Left lobe of liver (tissue), 2 donors: ENCODE measurements around the gene KIF4A. TPM values are rescaled to one million over a fixed set of nuclear protein-coding genes. Genes with fewer than 3 reads are reported as not detected.
A peak's percentile ranks its signal among the peaks of the same experiment; 100 is the strongest.

ENCODE experiments used
- ATAC-seq: fragments of 200-7000 bp; cut with Tn5 transposase; one replicate; pipeline ENCODE4 v1.9.1; 2020; ENCODE audit warnings: mild to moderate bottlenecking, moderate library complexity
- DNase-seq: peaks from one replicate; pipeline ENCODE4 v3.0.0-alpha.2; 2020; ENCODE audit warnings: low spot score
- total RNA-seq: library from RNA; stranded (reverse); gene quantifications from one replicate; pipeline ENCODE4 v1.2.1, GENCODE V29; 2021
- donor health status: DM: no; HTN: no; CAD: no; lungs with moderate emphysema.
- donor health status: DM: no; HTN: yes; CAD: no.

Gene KIF4A
- total RNA-seq, 1 donor from 2014 or later = 0.15 TPM

DNA sequence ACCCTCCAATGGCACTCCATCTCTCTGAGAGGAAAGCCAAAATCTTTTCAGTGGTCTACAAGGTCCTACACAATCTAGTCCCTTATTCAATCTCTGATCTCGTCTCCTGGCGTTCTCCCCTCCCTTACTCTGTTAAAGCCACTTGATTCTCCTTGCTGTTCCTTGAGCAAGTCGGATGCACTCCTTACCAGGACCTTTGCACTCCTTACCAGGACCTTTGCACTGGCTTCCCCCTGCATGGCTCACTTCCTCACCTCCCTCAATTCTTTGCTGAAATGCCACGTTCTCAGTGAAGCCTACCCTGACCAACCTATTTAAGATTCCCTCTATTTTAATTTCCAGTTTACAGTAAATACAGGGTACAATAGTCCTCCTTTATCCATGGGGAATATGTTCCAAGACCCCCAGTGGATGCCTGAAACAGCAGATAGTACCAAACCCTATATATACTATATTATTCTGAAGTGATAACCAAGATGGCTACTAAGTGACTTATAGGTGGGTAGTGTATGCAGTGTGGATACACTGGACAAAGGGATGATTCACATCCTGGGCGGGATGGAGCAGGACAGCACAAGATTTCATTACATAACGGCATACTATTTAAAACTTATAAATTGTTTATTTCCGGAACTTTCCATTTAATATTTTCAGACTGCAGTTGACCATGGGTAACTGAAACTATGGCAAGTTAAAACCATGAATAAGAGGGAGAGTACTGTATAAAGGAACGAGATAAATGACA, 148.2 kb downstream of the KIF4A start:
- no peak for ATAC-seq
- DNase-seq = no peak

DNA sequence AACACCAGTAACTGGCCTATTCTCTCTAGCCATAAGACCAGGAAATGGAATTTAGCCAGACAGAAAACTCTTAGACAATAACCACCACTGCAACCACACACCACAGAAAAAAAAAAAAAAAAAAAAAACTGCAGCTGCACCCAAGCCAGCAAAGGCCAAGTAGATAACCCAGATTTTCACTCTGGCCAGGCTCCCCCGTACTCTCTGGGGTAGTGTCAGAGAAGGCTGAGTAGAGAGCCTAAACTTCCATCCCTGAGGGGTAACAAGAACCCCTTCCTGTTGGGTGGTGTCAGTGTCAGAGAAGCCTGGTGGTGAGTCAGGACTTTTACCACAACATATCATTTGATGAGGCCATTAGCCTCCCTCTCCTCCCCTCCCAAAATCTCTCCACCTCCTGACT, 149.1 kb downstream of the KIF4A start:
- ATAC-seq = no peak
- no peak for DNase-seq

DNA sequence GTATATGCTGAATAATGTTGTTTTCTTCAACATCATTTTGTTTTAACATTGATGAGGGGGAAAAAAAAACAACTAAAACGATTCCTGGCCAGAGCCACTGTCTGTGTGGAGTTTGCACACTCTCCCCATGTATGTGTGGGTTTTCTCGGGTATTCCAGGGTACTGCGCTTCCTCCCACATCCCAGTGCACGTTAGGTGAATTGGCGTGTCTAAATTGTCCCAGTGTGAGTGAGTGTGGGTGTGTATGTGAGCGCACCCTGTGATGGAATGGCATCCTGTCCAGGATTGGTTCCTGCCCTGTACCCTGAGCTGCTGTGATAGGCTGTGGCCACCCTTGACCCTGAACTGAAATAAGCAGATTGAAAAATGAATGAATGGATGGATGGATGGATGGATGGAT, 152.3 kb downstream of the KIF4A start:
- DNase-seq (no peak), ATAC-seq (no peak)

DNA sequence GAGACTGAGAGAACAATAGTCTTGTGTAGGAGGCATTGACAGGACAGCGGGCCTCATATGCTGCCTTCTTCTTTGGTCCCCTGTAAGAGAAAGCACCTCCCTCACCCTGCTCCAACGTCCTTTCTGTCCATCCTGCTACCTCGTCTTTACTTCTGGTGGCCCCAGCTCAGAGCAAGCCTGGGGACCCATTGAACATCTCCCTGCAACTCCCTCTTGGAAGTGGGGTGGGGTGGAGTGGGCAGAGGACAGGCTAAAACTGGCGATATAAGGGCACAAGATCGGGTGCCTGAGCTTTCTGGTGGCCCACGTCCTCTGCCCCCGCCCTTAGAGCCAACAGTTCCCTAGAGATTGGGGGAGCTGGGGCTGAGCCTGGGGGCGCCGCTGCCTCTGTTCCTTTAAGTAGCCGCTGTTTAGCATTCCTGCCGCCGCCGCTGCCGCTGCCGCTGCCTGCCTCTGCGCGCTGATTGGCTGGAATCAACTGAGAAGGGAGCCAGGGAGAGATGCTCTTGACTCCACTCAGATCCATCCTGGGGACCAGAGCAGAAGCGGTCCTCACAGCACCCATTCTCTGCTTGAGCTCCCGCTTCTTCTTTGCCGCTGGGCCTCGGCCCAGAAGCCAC, 154.5 kb downstream of the KIF4A start, which contains the start of gene DLG3:
DLG3 (plus strand) TSS at position 510 of the 620 bp plus-strand sequence. CDS start 367 bp downstream, outside the sequence.
- ATAC-seq (no peak), DNase-seq (no peak)

DNA sequence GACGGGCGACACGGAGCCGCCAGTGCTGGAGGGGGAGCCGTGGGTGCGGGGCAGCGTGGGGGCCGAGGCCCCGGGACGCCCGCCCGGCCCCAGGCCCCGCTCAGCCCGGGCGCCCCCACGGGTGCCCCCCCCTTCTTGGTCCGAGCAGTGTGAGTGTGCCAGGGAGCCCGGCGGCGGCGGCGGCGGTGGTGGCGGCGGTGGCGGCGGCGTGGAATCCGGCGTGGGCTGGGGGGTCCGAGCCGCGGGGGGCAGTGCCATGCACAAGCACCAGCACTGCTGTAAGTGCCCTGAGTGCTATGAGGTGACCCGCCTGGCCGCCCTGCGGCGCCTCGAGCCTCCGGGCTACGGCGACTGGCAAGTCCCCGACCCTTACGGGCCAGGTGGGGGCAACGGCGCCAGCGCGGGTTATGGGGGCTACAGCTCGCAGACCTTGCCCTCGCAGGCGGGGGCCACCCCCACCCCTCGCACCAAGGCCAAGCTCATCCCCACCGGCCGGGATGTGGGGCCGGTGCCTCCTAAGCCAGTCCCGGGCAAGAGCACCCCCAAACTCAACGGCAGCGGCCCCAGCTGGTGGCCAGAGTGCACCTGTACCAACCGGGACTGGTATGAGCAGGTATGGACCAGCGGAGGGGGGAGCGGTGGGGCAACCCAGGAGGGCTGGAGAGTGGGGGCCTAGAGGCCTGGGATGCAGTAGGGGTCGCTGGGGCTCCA, 155.2 kb downstream of the KIF4A start:
- no peak for DNase-seq

DNA sequence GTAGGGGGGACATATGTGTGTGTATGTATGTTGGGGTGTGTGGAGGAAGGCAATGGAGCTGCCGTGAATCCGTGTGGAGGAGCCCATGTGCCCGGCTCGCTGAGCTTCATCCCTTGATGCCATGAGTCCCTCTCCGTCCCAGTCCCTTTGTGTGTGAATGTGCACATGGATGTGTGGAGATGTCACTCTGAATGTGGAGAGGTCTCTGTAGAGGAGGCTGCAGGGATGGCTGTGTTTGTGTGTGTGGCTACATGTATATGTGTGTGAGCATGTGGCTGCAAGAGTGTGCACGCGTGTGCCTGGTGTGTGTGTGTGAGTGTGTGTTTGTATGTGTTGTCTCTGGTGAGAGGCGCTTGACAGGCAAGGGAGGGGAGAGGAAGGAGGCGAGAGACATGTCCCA, 156.0 kb downstream of the KIF4A start:
- ATAC-seq = no peak
- DNase-seq = no peak

More for the DNA sequence above, 155.2 kb downstream of the KIF4A start:
- ATAC-seq = no peak

DNA sequence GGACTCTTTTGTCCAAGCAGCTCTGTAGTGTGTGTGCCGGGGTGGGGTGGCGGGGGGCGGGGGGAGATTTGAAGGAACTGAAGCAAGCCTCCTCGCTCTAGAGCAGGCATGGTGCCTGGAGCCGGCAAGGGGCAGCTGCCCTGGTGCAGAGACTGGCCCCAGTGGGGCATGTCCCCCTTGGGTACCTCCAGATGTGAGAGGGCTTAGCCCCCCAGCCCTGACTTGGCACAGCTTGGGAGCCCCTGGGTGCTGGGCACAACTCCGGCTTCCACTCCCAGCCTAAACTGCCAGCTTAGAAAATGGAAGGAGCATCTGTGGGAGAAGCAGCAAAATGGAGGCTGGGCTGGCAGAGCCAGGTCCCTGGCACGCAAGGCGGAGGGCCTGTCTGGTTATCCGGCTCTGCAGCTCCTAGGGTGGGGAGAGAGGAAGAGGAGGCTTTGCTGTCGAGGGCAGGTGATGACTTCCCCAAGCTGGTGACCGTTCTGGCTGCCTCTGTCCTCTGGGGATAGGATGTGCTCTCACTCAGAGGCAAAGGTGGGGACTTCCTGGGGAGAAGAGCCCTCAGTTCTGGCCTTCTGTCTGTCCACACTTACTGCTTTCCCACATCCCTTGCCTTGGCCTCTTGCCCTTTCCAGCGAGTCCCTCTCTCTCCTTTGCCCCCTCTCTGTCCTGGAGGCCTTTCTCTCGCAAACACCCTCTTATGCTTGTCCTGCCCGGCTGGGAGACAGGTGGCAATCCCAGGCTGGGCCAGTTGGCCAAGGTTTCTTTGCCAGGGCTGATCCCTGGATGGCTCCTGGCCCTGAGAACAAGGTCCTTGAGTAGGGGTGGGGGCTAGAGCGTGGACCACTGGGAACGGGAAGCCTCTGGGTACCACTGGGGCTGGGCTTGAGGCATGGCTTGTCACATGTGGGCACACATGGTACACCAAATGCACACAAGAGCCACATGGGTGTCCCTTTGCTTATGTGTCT, 156.8 kb downstream of the KIF4A start:
- DNase-seq (no peak), ATAC-seq (no peak)

DNA sequence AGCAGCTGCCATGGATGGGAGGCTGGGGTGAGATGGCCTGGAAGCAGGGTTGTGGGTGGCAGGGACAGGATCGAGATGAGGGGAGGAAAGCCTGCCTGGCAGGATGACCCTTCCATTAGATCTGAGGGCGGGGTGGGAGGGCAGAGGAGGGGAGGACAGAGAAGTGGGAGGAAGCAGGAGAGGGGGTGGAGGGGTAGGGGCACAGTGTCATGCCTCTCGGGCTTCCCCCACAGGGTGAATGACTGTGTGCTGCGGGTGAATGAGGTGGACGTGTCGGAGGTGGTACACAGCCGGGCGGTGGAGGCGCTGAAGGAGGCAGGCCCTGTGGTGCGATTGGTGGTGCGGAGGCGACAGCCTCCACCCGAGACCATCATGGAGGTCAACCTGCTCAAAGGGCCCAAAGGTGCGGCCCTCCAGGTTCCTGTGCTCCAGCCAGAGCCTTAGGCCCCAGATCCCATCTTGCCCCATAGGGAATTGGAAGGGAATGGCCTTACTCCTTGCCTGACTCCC, 159.6 kb downstream of the KIF4A start:
- ATAC-seq = no peak
- no peak for DNase-seq

DNA sequence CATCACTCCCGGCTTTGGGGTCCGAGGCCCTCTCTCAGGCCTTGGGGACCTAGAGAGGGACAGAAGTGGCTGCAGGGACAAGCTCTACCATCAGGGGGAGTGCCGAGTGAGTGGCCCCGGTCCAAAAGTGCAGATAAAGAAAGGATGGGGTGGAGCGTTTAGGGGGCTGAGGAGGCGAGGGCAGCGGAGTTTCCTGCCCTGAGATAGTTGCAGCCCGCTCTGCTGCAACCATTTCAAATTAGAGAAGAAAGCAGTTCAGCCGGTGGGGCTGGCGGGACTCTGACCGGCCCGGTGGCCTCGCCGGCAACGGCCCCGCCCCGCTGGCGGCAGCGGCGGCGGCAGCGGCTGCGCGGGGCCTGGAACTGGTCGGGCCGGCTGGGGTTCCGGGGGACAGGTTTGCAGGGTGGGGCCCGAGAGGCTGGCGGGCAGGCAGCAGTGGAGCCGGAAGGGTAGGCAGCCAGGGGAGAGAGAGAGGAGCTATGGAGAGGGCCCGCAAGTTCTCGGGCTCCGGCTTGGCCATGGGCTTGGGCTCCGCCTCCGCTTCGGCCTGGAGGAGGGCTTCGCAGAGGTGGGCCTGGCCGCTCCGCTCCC, 162.3 kb downstream of the KIF4A start:
- DNase-seq = no peak
- ATAC-seq = peak; percentile 81

DNA sequence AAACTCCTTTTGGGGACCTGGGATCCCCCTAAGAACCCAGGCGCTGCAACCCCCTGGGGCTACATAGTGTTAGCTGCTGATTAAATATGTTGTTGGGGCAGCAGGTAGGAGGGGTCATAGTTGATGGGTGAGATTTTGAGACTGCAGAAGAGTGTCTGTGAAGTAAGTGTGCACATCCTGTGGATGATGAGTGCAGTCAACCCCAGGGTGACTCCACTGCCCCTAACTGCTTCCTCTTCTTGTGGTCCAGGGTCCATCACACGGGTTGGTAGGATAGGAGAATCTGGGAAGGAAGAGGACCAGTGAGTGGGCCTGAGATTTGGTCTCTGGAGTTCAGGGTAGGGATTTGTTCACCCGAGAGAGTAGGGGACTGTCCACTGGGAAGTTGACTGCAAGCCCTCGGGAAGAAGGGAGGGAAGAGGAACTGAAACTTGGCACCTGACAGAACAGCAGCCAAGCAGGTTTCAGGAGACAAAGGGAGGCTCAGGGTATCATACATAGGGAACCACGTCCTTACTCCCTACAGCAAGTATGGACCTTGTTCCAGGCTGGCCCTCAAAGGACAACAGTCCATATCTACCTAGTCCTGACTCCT, 163.2 kb downstream of the KIF4A start:
- ATAC-seq = no peak

DNA sequence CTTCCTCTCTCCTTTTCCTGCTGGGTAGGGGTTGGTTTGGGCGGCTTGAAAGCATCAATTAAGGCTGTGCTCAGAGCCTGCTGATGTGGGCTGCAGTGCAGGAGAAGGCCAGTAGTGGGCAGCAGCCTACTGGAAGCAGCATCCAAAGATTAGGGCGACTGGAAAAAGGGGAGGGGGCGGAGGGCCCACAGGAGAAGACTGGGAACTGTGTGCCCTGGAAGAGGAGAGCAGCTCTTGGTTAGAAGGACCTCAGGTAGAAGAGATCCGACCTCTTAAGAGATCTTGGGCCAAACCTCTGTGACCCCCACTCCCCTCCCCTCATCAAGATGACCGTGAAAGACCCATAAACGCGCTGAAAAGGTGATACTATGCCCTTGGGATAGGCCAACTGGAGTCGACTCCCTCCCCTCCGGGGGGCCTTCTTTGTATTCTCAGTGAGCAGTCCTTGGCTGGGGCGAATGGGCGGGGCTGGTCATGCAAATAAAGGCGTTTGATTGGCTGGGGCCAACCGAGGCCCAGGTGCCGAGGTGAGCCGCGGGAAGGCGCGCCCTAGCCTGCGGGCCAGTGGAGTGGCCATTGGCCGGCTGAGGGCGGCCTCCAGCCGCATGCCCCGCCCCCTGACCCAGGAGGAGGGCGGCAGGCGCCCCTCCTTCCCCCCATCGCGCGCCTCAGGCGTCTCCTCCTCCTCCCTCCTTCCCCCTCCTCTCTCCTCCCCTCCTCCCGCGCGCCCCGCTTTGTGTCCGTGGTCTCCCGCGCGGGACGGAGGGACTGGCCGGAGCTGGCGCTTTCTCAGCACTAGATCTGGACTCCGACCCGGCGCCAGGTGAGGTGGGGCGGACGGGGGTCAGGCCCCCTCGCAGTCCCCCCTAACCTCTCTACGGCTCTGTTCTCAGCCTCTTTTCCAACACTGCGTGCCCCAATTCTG, 164.8 kb downstream of the KIF4A start:
- DNase-seq (peak; percentile 49), ATAC-seq (peak; percentile 66)

More for the DNA sequence above, 163.2 kb downstream of the KIF4A start:
- DNase-seq = no peak

DNA sequence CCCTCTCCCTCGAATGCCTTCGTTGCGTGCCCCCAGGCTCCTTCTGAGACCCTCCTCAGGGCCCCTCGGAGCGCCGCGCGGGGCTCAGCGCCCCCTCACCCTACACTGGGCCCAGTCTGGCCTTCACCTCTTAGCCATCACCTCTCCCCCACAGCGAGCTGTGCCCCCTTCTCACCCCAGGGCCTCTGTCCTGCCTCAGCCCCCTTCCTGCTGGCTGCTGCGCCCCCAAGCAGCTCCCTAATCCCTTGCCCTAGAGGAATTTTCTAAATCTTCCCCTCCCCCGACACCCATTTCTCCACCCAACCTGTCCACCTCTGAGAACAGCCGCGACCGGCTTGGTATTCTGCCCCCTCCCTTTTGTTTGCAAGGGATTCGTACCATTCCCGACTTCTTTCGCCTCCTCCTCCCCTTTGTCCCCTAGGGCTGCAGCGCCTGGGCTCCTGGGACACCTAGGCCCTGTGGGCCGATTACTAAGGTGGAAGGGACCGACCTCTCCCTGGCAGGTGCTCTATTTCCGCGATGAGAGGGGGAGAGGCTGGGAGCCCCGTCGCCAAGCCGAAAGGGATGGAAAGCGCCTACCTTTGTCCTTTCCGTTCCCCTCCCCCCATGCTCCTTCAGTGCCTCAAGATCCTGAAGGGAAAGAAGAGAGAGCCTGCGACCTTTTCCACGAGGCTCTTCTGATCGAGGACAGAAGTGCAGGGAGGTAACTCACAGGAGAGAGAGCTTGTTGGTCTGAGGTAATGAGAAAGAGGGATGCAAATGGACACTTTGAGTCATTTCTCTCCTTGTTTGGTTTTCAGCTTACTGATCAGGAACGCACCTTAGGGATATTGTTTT, 165.7 kb downstream of the KIF4A start:
- ATAC-seq (no peak), DNase-seq (no peak)

DNA sequence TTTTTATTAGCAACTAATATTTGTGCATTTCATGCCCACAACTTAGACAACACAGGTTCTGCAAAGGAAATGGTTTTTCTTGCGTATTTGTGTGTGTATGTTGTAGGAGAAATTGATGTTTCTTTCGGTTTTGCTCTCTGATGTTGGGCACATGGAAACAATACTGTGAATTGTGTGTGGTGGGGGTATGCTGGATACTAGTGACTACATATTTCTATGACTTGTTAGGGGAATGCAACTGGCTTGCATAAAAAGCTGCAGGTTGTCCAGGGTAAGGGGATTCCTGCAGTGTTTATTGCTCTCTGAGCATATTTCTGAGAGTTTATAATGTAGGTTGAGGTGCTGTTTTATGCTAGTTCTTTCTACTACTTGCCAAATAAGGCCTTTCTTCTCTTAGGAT, 166.4 kb downstream of the KIF4A start:
- no peak for DNase-seq
- ATAC-seq = no peak

DNA sequence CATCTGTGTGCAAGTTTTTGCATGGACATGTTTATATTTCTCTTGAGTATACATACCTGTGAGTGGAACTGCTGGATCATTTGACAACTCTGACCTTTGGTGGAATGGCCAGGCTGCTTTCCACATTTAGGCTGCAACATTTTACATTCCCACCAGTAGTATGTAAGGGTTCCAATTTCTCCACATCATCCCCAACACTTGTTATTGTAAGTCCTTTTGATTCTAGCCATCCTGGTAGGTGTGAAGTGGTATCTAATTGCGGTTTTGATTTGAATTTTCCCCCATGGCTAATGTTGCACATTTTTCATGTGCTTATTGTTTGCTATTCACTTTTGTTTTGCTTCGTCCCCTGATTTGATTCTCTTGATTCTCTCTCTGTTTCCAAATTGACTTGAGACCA, 171.1 kb downstream of the KIF4A start:
- ATAC-seq (no peak), DNase-seq (no peak)

DNA sequence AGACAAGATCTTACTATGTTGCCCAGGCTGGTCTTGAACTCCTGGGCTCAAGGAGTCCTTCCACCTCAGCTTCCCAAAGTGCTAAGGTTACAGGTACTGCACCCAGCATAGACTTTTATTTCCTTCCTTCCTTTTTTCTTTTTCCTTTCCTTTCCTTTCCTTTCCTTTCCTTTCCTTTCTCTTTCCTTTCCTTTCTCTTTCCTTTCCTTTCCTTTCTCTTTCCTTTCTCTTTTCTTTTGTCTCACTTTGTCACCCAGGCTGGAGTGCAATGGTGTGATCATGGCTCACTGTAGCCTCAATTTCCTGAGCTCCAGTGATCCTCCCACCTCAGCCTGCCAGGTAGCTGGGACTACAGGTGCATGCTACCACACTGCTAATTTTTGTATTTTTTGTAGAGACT, 174.1 kb downstream of the KIF4A start:
- DNase-seq = no peak
- no peak for ATAC-seq

DNA sequence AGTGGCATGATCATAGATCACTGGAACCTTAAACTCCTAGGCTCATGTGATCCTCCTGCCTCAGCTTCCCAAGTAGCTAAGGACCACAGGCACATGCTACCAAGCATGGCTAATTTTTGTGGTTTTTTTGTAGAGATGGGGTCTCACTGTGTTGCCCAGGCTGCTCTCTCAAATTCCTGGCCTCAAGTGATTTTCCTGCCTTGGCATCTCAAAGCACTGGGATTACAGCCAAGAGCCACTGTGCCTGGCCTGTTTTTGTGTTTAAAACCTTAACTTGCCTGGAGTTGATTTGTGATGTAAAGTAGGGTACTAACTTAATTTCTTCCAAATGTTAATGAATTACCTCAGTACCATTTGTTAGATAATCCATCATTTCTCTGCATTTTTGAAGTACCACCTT, 177.1 kb downstream of the KIF4A start:
- no peak for DNase-seq
- no peak for ATAC-seq

DNA sequence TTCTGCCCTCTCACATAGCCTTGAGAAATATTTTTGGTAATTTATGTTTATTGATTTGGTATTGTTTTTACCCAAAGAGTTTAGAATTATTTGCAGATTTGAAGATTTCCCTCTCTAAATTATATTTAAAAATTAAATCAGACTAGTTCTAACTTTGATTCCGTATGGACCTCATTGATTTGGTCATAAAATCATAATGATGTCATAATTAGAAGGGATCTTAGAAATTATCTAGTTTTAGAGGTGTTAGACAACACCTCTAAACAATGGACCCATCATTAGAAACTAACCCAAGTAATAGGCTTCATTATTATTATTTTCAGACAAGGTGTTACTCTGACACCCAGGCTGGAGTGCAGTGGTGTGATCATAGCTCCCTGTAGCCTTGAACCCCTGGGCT, 178.8 kb downstream of the KIF4A start:
- no peak for ATAC-seq
- no peak for DNase-seq
